HS-27A (cell line): ENCODE data around the gene CAPZB.
"Not testable (repeated sequence)": the region's sequence is repeated elsewhere in the genome, so short reads cannot be mapped to it uniquely, and the experiment has no call there.

Experiments
- DNase-seq: peaks from one replicate; pipeline ENCODE4 v3.0.0-alpha.2; 2012; ENCODE audit warnings: low read depth, missing footprints

The CAPZB gene

GRCh38 chr1:19309123-19309813 is 176.1 kb downstream of the CAPZB start:
- DNase-seq = no peak

- DNase-seq = no peak
These were observed 176.8 kb downstream of the CAPZB start for GRCh38 chr1:19308509-19308907.

- no peak for DNase-seq
These were observed 177.4 kb downstream of the CAPZB start for GRCh38 chr1:19307794-19308508.

- no peak for DNase-seq
These were observed 178.4 kb downstream of the CAPZB start for GRCh38 chr1:19306941-19307340.

GRCh38 chr1:19305880-19306279 is 179.5 kb downstream of the CAPZB start:
- no peak for DNase-seq

GRCh38 chr1:19304081-19304480 is 181.3 kb downstream of the CAPZB start:
- DNase-seq = not testable (repeated sequence)

- DNase-seq = no peak
These were observed 185.1 kb downstream of the CAPZB start for GRCh38 chr1:19300211-19300610.

- no peak for DNase-seq
These were observed 190.7 kb downstream of the CAPZB start for GRCh38 chr1:19294638-19295037.

GRCh38 chr1:19289244-19289643 is 196.1 kb downstream of the CAPZB start:
- DNase-seq = no peak
